ENCODE measurements around the gene PTGER2.

PTGER2 gene

GRCh38 chr14:52333823-52334657 is 19.9 kb downstream of the PTGER2 start:
- H3K4me3 ChIP-seq (ENCODE audit: control insufficient read depth, low read depth, low read length): no peak overlapping the region
- TF ChIP-seq, protein P1, sequence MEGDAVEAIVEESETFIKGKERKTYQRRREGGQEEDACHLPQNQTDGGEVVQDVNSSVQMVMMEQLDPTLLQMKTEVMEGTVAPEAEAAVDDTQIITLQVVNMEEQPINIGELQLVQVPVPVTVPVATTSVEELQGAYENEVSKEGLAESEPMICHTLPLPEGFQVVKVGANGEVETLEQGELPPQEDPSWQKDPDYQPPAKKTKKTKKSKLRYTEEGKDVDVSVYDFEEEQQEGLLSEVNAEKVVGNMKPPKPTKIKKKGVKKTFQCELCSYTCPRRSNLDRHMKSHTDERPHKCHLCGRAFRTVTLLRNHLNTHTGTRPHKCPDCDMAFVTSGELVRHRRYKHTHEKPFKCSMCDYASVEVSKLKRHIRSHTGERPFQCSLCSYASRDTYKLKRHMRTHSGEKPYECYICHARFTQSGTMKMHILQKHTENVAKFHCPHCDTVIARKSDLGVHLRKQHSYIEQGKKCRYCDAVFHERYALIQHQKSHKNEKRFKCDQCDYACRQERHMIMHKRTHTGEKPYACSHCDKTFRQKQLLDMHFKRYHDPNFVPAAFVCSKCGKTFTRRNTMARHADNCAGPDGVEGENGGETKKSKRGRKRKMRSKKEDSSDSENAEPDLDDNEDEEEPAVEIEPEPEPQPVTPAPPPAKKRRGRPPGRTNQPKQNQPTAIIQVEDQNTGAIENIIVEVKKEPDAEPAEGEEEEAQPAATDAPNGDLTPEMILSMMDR (conservative IDR thresholded peaks at IDR 0.05; ENCODE audit: control insufficient read depth, insufficient read depth, low read depth, low read length): no peak
- peak; percentile 48 for DNase-seq (ENCODE audit: low read depth)

DNA sequence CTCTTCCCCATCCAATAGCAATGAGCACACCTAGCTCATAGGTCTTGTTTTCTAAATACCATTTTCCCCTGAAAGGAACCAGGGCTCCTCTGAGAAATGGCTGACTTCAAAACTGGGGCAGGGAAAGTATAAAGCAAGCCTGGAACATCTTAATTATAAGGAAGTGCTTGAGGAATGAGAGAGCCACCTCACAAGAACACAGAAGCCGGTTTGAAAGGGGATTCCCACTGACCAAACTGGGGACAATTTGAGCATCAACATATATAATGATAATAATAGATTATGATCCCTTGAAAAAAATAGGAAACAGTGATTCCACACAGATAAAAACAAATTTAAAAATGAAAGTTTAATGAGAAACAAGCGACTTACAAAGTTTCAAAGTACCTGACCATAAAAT is 22.1 kb downstream of the PTGER2 start:
- no peak overlapping the region for H3K4me3 ChIP-seq (ENCODE audit: control insufficient read depth, low read depth, low read length)
- TF ChIP-seq, protein P1 (conservative IDR thresholded peaks at IDR 0.05; ENCODE audit: control insufficient read depth, insufficient read depth, low read depth, low read length): no peak
- DNase-seq (ENCODE audit: low read depth): no peak

DNA sequence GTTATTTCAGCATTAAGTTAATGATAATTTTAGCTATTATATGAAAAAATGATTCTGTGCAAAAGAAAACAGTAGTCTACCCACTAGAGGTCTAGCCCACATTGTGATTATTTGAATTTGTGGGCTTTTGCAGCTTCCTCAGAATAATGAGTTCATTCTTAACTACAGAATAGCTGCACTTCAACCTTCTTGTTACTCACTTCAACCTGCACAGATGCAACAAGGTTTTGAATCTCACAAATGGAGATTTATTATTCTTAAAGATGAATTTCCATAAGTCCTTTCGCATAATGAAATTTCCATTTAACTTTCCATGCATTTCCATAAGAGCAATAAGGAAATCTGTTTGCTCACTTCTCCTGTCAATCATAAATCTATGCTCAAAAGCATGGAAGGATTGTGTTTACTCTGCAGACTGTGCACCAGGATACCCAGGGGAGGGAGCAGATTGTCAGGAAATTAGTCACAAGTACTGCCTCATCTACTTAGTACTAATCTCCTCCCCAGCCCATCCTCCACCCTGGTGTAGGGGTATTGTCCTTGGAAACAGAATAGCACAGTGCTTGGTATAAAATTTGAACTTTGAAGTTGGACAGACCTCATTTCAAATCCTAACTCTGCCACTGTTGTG is 24.1 kb downstream of the PTGER2 start:
- no peak overlapping the region for H3K4me3 ChIP-seq (ENCODE audit: control insufficient read depth, low read depth, low read length)
- peak; percentile 78 for DNase-seq (ENCODE audit: low read depth)
- TF ChIP-seq, protein P1 (conservative IDR thresholded peaks at IDR 0.05; ENCODE audit: control insufficient read depth, insufficient read depth, low read depth, low read length): no peak

DNA sequence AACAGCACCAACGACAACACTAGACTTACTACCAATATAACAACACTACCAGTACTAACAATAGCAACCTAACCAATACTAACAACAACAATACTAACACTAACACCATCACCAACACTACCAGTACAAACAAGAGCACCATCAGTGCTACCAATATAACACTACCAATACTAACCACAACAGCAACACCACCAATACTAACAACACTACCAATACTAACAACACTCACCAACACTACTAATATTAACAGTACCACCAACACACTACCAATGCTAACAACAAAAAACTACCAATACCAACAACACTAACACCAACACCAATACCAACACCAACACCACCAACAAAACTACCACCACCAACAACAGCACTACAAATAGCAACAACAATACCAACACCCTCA is 25.1 kb downstream of the PTGER2 start:
- no peak overlapping the region for H3K4me3 ChIP-seq (ENCODE audit: control insufficient read depth, low read depth, low read length)
- TF ChIP-seq, protein P1 (conservative IDR thresholded peaks at IDR 0.05; ENCODE audit: control insufficient read depth, insufficient read depth, low read depth, low read length): no peak

DNA sequence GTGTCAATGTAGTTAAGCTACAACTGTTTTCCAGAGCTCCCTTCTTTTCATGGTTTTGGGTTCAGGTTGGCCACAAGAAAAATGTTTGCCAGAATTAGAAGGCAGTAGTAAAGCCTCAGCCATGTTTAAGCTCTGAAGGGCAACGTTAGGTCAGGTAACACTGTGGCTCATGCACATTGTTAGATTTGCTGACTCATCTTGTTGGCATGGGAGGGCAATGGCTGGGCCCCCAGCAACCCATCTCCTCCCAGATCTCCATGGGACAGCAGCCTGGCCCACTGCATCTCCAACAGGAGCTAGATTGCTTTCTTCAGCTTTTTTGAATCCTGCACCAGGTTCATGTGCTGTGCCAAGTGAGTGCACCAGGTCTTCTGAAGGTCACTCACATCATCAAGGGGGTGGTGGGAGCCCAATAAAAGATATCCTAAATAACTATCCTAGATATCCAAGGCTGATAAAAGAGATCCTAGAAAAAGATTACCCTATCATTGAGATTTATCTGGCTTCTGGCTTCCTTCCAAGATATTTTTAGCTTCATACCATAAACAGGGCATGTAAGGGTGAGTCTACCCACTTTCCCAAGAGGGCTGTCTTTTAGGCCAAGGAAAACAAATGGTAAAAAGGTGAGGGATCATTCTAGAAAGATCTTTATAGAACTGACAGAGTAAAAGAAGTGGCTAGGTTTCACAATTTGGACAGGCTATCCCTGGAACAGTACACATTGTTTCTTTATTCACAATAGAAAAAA is 28.9 kb downstream of the PTGER2 start:
- TF ChIP-seq, protein P1 (conservative IDR thresholded peaks at IDR 0.05; ENCODE audit: control insufficient read depth, insufficient read depth, low read depth, low read length): no peak
- DNase-seq (ENCODE audit: low read depth): peak; percentile 37
- H3K4me3 ChIP-seq (ENCODE audit: control insufficient read depth, low read depth, low read length): no peak overlapping the region

More for the DNA sequence above, 25.1 kb downstream of the PTGER2 start:
- DNase-seq (ENCODE audit: low read depth): no peak

GRCh38 chr14:52346778-52347177 is 32.7 kb downstream of the PTGER2 start:
- no peak for DNase-seq (ENCODE audit: low read depth)
- TF ChIP-seq, protein P1 (conservative IDR thresholded peaks at IDR 0.05; ENCODE audit: control insufficient read depth, insufficient read depth, low read depth, low read length): no peak
- no peak overlapping the region for H3K4me3 ChIP-seq (ENCODE audit: control insufficient read depth, low read depth, low read length)

All from fibroblast of mammary gland (primary cell).